Measurements from ENCODE around the gene RBP7.

The RBP7 gene

GRCh38 chr1:10065344-10065685, 68.3 kb downstream of the RBP7 start:
- DNase-seq (ENCODE audit: low read depth, low spot score): no peak

Data from activated CD4-positive, CD25-positive, alpha-beta regulatory T cell treated with anti-CD3 and anti-CD28 coated beads, Interleukin-2, amount 50 U/mL, for 16 hours (primary cell).